GM12892 (cell line): ENCODE data around the gene COL26A1.

Experiments used
- POLR2A ChIP-seq: IDR thresholded peaks from 2 replicates; pipeline ENCODE4 v1.6.1; 2011; ENCODE audit warnings: low read depth, low read length, control low read depth
- TAF1 ChIP-seq: IDR thresholded peaks from 2 replicates; pipeline ENCODE4 v1.6.1; 2011; ENCODE audit warnings: low read depth, mild to moderate bottlenecking, control low read depth, low read length, borderline replicate concordance

DNA sequence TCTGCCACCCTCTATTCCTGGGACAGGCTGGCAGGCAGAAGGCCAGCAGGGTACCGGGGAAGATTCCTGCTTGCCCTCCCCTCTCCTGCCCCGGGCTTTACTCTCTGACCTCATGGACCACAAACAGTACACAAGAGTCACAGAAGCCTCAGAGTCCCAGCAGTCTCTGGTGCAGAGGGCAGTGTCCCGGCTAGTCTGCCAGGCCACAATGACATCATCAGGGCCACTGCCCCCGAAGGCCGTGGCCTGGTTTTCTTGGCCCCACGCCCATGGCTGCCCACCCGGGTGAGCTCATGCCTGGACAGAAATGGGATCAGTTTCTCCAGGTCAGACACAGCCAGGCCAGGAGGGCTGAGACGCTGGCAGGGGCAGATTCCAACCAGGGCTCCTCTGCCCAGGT, 174.5 kb downstream of the COL26A1 start:
- TF ChIP-seq TAF1 (no peak), POLR2A (no peak)
